ENCODE measurements around the gene MAPKAPK5.

DNA sequence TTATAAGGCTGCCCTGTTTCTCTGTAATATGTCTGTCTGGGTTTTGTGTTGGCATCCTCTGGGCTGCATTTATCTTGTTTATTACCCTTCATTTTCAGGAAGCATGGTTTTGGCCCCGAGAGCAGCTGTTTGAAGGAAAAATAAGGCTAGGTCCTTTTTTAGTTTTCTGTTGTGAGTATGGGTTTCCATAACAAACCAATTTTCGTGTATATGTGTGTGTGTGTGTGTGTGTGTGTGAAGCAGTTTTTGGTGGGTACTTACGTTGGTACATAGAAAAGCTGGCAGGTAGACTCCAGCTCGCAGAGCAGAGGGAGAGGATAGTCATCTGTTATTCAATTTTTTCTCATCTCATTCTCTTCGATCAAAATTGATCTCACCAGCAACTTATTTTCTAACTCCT, 52.5 kb downstream of the MAPKAPK5 start:
- no peak for TF ChIP-seq CTCF (IDR thresholded peaks at IDR 0.05)
- no peak for TF ChIP-seq POLR2A (IDR thresholded peaks at IDR 0.05)
- TF ChIP-seq POLR2AphosphoS5 (IDR thresholded peaks at IDR 0.05), result no peak
- TF ChIP-seq EP300 (IDR thresholded peaks at IDR 0.05; ENCODE audit: low read depth), result no peak

Data from transverse colon (tissue), 4 donors.